K562 (cell line): ENCODE results near the gene MYO18A. TPM values are rescaled to one million over a fixed set of nuclear protein-coding genes. Genes with fewer than 3 reads are reported as not detected.

Experiments used
- ATAC-seq: fragments of 200-7000 bp; cut with Tn5 transposase; 3 replicates; pipeline ENCODE4 v1.9.1; 2020; ENCODE audit warnings: moderate library complexity
- BruUV-seq: library from RNA; stranded (reverse); fragments of 400-500 nt; replicated peaks from 2 replicates; lab custom pipeline; 2021; lab: Mats Ljungman, UMichigan
- CTCF ChIA-PET: fragments of 300-600 bp; formaldehyde crosslinking; extraction: SDS; loops from one replicate; lab custom pipeline; 2021; ENCODE audit warnings: low intra/inter-chr PET ratio; lab: Yijun Ruan, JAX
- POLR2A ChIA-PET: fragments of 300-600, 350-650 bp; sonication (Branson Sonifier 250); formaldehyde crosslinking; extraction: SDS; loops from one replicate; lab custom pipeline; 2021; ENCODE audit warnings: antibody characterized with exemption, inconsistent platforms; lab: Yijun Ruan, JAX
- DNase-seq, 4 experiments: peaks; one replicate each; pipeline versions ENCODE4 v3.0.0 to v3.0.0-alpha.2; 2011 to 2018; ENCODE audit warnings: low spot score in 3 of 4, mixed read lengths in 3 of 4; ENCODE audit errors: extremely low read depth in 1 of 4
- FAIRE-seq: peaks from 2 replicates; lab custom pipeline; 2011; peaks lifted over from hg19 to GRCh38; lab: Jason Lieb, UNC
- H2AFZ ChIP-seq: 2 replicates; pipeline ENCODE4 v1.6.0; 2011; ENCODE audit warnings: low read depth, low read length, control low read depth, inconsistent platforms
- H3K27ac ChIP-seq: fragments of 200-600 bp; 3 replicates; pipeline ENCODE4 v1.8.0; 2011; ENCODE audit warnings: low read depth, mild to moderate bottlenecking, control low read depth, inconsistent platforms, low read length, moderate library complexity, mixed read lengths; ENCODE audit errors: extremely low read depth
- H3K27me3 ChIP-seq, 2 experiments: fragments of 300-600 bp in 1 of 2; 2 replicates in 1 of 2; 3 replicates in 1 of 2; pipeline versions ENCODE4 v1.6.0 to v1.8.0; 2011; ENCODE audit warnings: inconsistent platforms in 2 of 2, low read length in 2 of 2, mild to moderate bottlenecking in 1 of 2, mixed read lengths in 1 of 2, moderate library complexity in 1 of 2; ENCODE audit not compliant: control insufficient read depth in 2 of 2, insufficient read depth in 2 of 2
- H3K36me3 ChIP-seq: fragments of 300-600 bp; 3 replicates; pipeline ENCODE4 v1.8.0; 2011; ENCODE audit warnings: mild to moderate bottlenecking, low read length, inconsistent platforms; ENCODE audit not compliant: control insufficient read depth, insufficient read depth
- H3K4me1 ChIP-seq, 2 experiments: fragments of 200-600 bp in 1 of 2; replicated peaks in 1 of 2; 2 replicates in 1 of 2; 3 replicates in 1 of 2; pipeline versions ENCODE4 v1.5.1 to v1.8.0; 2011; ENCODE audit warnings: inconsistent platforms in 2 of 2, low read length in 2 of 2, mild to moderate bottlenecking in 1 of 2, mixed read lengths in 1 of 2, moderate library complexity in 1 of 2; ENCODE audit not compliant: control insufficient read depth in 2 of 2, insufficient read depth in 2 of 2
- H3K4me2 ChIP-seq: 2 replicates; pipeline ENCODE4 v1.6.1; 2011; ENCODE audit warnings: low read length, control low read depth, inconsistent platforms, mixed read lengths; ENCODE audit not compliant: insufficient read depth
- H3K4me3 ChIP-seq: fragments of 200-600 bp; sonication (generic), shearing (Covaris generic); 2 replicates; pipeline ENCODE4 v1.5.1; 2016; ENCODE audit warnings: control low read depth, inconsistent platforms
- H3K79me2 ChIP-seq: fragments of 200-600 bp; 3 replicates; pipeline ENCODE4 v1.8.0; 2011; ENCODE audit warnings: low read length, inconsistent platforms; ENCODE audit not compliant: control insufficient read depth, insufficient read depth
- H3K9ac ChIP-seq, 2 experiments: 2 replicates each; pipeline versions ENCODE4 v1.6.0 to v1.6.1; 2011; ENCODE audit warnings: low read depth in 2 of 2, low read length in 2 of 2, control low read depth in 1 of 2, inconsistent platforms in 1 of 2, mild to moderate bottlenecking in 1 of 2, mixed read lengths in 1 of 2; ENCODE audit not compliant: insufficient read depth in 1 of 2
- H3K9me1 ChIP-seq: one replicate; pipeline ENCODE4 v1.6.0; 2011; ENCODE audit warnings: inconsistent platforms, mild to moderate bottlenecking, low read length, moderate library complexity; ENCODE audit not compliant: control insufficient read depth, insufficient read depth
- H3K9me3 ChIP-seq: replicated peaks from 2 replicates; pipeline ENCODE4 v1.5.1; 2011; ENCODE audit warnings: low read depth, low read length, inconsistent platforms; ENCODE audit not compliant: control insufficient read depth, insufficient read depth
- H4K20me1 ChIP-seq: replicated peaks from 2 replicates; pipeline ENCODE4 v1.6.1; 2011; ENCODE audit warnings: low read length, inconsistent platforms, mixed read lengths; ENCODE audit not compliant: control insufficient read depth, insufficient read depth
- CHD2 ChIP-seq: IDR thresholded peaks from 2 replicates; pipeline ENCODE4 v1.6.1; 2011; ENCODE audit warnings: low read depth, low read length
- ESRRB ChIP-seq: fragments of 250-450 bp; sonication (Bioruptor Pico); IDR thresholded peaks from 2 replicates; pipeline ENCODE4 v1.5.0; 2020; ENCODE audit warnings: mild to moderate bottlenecking, moderate library complexity, borderline replicate concordance
- POLR2AphosphoS5 ChIP-seq: IDR thresholded peaks from 2 replicates; pipeline ENCODE4 v1.6.1; 2011; ENCODE audit warnings: mild to moderate bottlenecking, low read depth, low read length, moderate library complexity; ENCODE audit not compliant: control insufficient read depth, insufficient read depth
- PTBP1 ChIP-seq: fragments of 200-400 bp; formaldehyde crosslinking; IDR thresholded peaks from 2 replicates; pipeline ENCODE4 v1.6.1; 2017; ENCODE audit warnings: low read depth, low read length
- SP1 ChIP-seq: sonication (generic); formaldehyde crosslinking; IDR thresholded peaks from 2 replicates; pipeline ENCODE4 v1.8.1; 2022; ENCODE audit warnings: mild to moderate bottlenecking, missing genetic modification reagents
- STAT5A ChIP-seq: IDR thresholded peaks from 2 replicates; pipeline ENCODE4 v1.6.1; 2012; ENCODE audit warnings: low read length, inconsistent platforms, borderline replicate concordance
- ZNF696 ChIP-seq: fragments of 250-450 bp; sonication (Bioruptor Pico); conservative IDR thresholded peaks from 2 replicates; pipeline ENCODE4 v1.4.0; 2020; ENCODE audit warnings: mild to moderate bottlenecking, moderate library complexity
- WGBS: fragments of 100-300 bp; shearing (Covaris generic); methylation state at CpG from one replicate; pipeline ENCODE4 v1.1.6; 2016; ENCODE audit warnings: low coverage, mixed read lengths; ENCODE audit not compliant: insufficient coverage; ENCODE audit errors: missing lambda C conversion rate; 5-methylcytosine and 5-hydroxymethylcytosine counted together
- in situ Hi-C: fragments of 300-500 bp; cut with MboI; formaldehyde crosslinking; loops from 4 replicates; pipeline ENCODE4 v1.15.0; 2018; ENCODE audit warnings: inconsistent platforms, mixed read lengths
- intact Hi-C: fragments of 100-400 bp; cut with micrococcal nuclease; formaldehyde crosslinking; loops from 2 replicates; pipeline ENCODE4 v1.14.2; 2022
- polyA plus RNA-seq, 8 experiments: library from polyadenylated mRNA; depleted of rRNA in 4 of 8; stranded (reverse) in 5 of 8; unstranded in 3 of 8; fragments of >200 nt; fragmentation: Nextera tagmentation in 2 of 8; fragmentation: Illumina TruSeq in 1 of 8; extraction: Ambion mirVana in 2 of 8; extraction: Trizol in 1 of 8; gene quantifications; 2 replicates each; pipeline versions ENCODE4 v1.2.1 to v1.2.3, GENCODE V29; 2011 to 2014; ENCODE audit warnings: inconsistent platforms in 1 of 8, missing spikeins in 1 of 8
- total RNA-seq, 7 experiments: library from RNA; depleted of rRNA in 6 of 7; stranded (reverse); fragments of >200 nt in 6 of 7; fragmentation: Illumina TruSeq in 2 of 7; extraction: Trizol in 2 of 7; gene quantifications; 2 replicates each; pipeline versions ENCODE4 v1.2.1 to v1.2.3, GENCODE V29; 2011 to 2021; ENCODE audit warnings: low replicate concordance in 1 of 7
- TF ChIP-seq, protein P1 (sequence below): sonication (generic); formaldehyde crosslinking; IDR thresholded peaks from 2 replicates; pipeline ENCODE4 v1.8.0; 2022; ENCODE audit warnings: missing genetic modification reagents, mild to moderate bottlenecking, borderline replicate concordance
- TF ChIP-seq, protein P2 (sequence below), 2 experiments: fragments of 200-800 bp in 1 of 2; sonication (Bioruptor generic) in 1 of 2; sonication (generic) in 1 of 2; formaldehyde crosslinking in 1 of 2; IDR thresholded peaks in 1 of 2; conservative IDR thresholded peaks in 1 of 2; 2 replicates each; pipeline versions ENCODE4 v1.5.0 to v1.6.1; 2016 to 2020; ENCODE audit warnings: missing compliant biosample characterization in 1 of 2, missing genetic modification characterization in 1 of 2, missing genetic modification reagents in 1 of 2
- TF ChIP-seq, protein P3 (sequence below): fragments of 250-450 bp; sonication (Bioruptor Pico); IDR thresholded peaks from 2 replicates; pipeline ENCODE4 v1.8.0; 2022; ENCODE audit warnings: inconsistent platforms
- TF ChIP-seq, protein P4 (sequence below): fragments of 450-650 bp; IDR thresholded peaks from 2 replicates; pipeline ENCODE4 v1.6.1; 2016; ENCODE audit warnings: borderline replicate concordance

MYO18A gene
- total and polyA plus RNA-seq, 9 of the 15 experiments (the other 6 are each of a cell fraction or from before 2014, with no cell fraction given) = 2.5 to 65.4 (median 17.1) TPM

DNA sequence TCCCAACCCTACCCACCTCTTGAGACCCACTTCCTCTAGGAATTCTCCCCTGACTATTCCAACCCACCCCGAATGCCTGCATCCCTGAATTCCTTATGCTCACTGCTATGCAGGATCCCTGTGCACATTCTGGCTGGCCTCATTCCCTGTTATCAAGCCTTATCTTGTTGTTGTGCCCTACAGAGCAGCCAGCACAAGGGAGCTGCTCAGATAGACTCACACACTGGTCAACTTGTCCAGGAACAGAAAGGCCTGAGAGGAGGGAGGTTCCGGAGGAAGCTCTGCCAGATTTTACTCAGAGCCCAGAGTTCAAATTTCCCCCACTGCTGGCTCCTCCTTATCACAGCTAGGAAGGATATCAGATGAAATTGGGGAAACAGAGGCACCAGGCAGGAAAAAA is 24.8 kb upstream of the MYO18A start:
- peak; percentile 40 for ATAC-seq
- no peaks in the 10 kb centered on the region for H3K79me2 ChIP-seq
- TF ChIP-seq, protein P1, sequence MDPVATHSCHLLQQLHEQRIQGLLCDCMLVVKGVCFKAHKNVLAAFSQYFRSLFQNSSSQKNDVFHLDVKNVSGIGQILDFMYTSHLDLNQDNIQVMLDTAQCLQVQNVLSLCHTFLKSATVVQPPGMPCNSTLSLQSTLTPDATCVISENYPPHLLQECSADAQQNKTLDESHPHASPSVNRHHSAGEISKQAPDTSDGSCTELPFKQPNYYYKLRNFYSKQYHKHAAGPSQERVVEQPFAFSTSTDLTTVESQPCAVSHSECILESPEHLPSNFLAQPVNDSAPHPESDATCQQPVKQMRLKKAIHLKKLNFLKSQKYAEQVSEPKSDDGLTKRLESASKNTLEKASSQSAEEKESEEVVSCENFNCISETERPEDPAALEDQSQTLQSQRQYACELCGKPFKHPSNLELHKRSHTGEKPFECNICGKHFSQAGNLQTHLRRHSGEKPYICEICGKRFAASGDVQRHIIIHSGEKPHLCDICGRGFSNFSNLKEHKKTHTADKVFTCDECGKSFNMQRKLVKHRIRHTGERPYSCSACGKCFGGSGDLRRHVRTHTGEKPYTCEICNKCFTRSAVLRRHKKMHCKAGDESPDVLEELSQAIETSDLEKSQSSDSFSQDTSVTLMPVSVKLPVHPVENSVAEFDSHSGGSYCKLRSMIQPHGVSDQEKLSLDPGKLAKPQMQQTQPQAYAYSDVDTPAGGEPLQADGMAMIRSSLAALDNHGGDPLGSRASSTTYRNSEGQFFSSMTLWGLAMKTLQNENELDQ = no peak
- TF ChIP-seq, protein P2, sequence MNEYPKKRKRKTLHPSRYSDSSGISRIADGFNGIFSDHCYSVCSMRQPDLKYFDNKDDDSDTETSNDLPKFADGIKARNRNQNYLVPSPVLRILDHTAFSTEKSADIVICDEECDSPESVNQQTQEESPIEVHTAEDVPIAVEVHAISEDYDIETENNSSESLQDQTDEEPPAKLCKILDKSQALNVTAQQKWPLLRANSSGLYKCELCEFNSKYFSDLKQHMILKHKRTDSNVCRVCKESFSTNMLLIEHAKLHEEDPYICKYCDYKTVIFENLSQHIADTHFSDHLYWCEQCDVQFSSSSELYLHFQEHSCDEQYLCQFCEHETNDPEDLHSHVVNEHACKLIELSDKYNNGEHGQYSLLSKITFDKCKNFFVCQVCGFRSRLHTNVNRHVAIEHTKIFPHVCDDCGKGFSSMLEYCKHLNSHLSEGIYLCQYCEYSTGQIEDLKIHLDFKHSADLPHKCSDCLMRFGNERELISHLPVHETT (CRISPR knock-in tag; conservative IDR thresholded peaks at IDR 0.05 in 1 of 2, IDR thresholded peaks at IDR 0.05 in 1 of 2) = no peak
- no peak for TF ChIP-seq ESRRB (CRISPR knock-in tag)
- TF ChIP-seq SP1 (CRISPR knock-in tag) = no peak
- no peak for TF ChIP-seq STAT5A
- TF ChIP-seq, protein P3, sequence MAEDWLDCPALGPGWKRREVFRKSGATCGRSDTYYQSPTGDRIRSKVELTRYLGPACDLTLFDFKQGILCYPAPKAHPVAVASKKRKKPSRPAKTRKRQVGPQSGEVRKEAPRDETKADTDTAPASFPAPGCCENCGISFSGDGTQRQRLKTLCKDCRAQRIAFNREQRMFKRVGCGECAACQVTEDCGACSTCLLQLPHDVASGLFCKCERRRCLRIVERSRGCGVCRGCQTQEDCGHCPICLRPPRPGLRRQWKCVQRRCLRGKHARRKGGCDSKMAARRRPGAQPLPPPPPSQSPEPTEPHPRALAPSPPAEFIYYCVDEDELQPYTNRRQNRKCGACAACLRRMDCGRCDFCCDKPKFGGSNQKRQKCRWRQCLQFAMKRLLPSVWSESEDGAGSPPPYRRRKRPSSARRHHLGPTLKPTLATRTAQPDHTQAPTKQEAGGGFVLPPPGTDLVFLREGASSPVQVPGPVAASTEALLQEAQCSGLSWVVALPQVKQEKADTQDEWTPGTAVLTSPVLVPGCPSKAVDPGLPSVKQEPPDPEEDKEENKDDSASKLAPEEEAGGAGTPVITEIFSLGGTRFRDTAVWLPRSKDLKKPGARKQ (CRISPR knock-in tag) = no peak
- TF ChIP-seq CHD2 = no peak
- TF ChIP-seq, protein P4, sequence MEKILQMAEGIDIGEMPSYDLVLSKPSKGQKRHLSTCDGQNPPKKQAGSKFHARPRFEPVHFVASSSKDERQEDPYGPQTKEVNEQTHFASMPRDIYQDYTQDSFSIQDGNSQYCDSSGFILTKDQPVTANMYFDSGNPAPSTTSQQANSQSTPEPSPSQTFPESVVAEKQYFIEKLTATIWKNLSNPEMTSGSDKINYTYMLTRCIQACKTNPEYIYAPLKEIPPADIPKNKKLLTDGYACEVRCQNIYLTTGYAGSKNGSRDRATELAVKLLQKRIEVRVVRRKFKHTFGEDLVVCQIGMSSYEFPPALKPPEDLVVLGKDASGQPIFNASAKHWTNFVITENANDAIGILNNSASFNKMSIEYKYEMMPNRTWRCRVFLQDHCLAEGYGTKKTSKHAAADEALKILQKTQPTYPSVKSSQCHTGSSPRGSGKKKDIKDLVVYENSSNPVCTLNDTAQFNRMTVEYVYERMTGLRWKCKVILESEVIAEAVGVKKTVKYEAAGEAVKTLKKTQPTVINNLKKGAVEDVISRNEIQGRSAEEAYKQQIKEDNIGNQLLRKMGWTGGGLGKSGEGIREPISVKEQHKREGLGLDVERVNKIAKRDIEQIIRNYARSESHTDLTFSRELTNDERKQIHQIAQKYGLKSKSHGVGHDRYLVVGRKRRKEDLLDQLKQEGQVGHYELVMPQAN = no peak
- no peak for TF ChIP-seq PTBP1
- no peak for TF ChIP-seq POLR2AphosphoS5
- no peak for TF ChIP-seq ZNF696 (CRISPR knock-in tag)

More for the DNA sequence above, 24.8 kb upstream of the MYO18A start:
- Histone ChIP-seq H3K4me2 (no peak overlapping the region), H4K20me1 (no peaks in the 10 kb centered on the region), H3K9ac (no peak overlapping the region), H3K27me3 (no peaks in the 10 kb centered on the region), H3K36me3 (no peaks in the 10 kb centered on the region), H3K4me1 (peaks cover 6 to 7% of the 10 kb centered on the region in 2 experiments; a peak in 3 of 5 replicates), H3K27ac (no peak overlapping the region), H2AFZ (0 out of 2 replicates have a peak overlapping the region, but pooled peaks have one; percentile 41), H3K4me3 (no peak overlapping the region), H3K9me1 (no peaks in the 10 kb centered on the region), H3K9me3 (no peaks in the 10 kb centered on the region)
- CTCF ChIA-PET = interaction anchor here (0.9 kb wide), 1 partner anchor 57 kb away, joined by 3 read pairs; no protein-coding TSS in a partner anchor
- DNase-seq (no peak), FAIRE-seq (no peak)
- in situ Hi-C loops = no loop called here
- no TSS peak for BruUV-seq
- WGBS = 42% methylated on average over 2 of the region's 2 CpGs
- intact Hi-C loops = no loop called here
- POLR2A ChIA-PET = interaction anchor here (0.8 to 2.2 kb wide), 5 partner anchors 9 to 87 kb away, joined by 3 to 9 read pairs (median 3); no protein-coding TSS in a partner anchor
